GM19351 (cell line): ENCODE results near the gene IER3IP1.
"Not testable (repeated sequence)": the region's sequence is repeated elsewhere in the genome, so short reads cannot be mapped to it uniquely, and the experiment has no call there.

Experiments used
- ATAC-seq: cut with Tn5 transposase; IDR thresholded peaks from one replicate; pipeline ENCODE4 v1.9.1; 2021; ENCODE audit warnings: mild to moderate bottlenecking, moderate library complexity; ENCODE audit not compliant: unreplicated experiment

Gene IER3IP1, protein sequence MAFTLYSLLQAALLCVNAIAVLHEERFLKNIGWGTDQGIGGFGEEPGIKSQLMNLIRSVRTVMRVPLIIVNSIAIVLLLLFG

DNA sequence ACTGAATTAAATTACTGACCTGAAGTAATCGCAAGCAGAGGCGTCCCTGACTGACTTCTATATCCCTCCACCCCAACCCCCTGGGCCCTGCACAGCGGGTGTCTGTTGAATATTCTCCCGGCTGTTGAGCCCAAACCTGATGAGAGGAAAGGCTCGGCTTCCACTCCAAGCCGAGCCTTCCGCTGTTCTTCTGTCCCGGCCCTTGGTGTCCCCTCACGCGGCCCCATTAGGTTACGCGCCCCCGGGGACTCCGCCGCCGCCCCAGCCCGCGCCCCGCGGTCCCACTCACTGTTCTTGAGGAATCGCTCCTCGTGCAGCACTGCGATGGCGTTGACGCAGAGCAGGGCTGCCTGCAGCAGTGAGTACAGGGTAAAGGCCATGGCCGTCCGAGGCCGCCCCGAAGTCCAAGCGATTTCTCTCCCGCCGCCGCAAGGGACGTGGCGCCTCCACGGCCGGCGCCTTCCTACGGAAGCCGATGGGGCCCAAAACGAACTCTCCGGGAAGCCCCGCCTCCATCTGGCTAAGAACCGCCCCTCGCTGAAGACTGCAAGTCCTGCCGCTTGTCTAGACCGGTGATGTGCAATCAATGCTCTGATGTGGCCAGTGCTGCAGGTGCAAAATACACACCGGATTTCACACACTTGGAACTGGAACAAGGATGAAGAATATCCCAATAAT is at the start of gene IER3IP1:
IER3IP1 (minus strand) TSS at position 467 of the 678 bp plus-strand sequence; CDS start at position 380, 87 bp downstream.
- ATAC-seq = peak; percentile 83

DNA sequence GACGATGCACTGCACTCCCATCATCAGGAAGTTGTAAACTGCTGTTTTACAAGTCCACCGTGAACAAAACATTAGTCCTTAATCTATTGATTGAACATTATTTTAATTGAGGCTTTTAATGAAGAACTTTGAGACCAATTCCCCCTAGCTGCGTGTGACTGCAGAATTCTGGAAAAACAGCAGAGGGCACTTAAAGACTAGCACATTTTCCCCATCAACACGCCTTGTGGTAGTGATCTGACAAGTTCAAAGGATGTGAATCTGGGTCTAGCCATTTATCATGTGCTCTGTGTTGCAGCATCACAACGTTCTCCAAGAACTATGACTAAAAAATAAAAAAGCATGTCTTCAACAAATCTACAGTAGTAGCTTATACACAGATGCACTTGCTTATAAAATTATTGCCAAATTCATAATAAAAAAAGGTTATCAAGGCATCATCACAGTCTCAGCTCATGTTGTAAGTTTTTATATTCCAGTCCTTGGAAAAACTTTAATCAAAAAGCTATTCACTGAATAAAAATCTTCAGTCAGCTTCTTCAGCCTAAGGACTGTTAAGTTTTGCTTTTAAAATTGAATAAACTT is 39.5 kb upstream of the IER3IP1 start:
- ATAC-seq = no peak

DNA sequence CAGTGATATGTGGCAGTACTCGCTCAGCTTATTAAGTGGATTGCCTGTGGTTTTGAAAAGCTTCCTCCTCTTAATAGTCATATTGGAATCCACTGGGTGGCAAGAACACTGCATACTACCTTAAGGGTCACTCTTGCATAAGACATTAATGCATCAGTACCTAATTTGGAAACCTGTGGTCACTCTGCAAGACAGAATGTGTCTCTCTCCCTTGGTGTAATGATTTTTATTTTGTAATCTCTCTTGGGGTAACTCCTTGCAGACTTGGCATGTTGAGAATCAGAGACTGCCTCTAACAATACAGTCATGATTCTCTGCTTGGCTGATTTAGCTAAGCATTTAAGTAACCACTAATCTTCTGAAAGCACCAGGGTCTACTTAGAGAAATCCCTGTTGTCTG is 33.0 kb upstream of the IER3IP1 start:
- ATAC-seq = no peak

DNA sequence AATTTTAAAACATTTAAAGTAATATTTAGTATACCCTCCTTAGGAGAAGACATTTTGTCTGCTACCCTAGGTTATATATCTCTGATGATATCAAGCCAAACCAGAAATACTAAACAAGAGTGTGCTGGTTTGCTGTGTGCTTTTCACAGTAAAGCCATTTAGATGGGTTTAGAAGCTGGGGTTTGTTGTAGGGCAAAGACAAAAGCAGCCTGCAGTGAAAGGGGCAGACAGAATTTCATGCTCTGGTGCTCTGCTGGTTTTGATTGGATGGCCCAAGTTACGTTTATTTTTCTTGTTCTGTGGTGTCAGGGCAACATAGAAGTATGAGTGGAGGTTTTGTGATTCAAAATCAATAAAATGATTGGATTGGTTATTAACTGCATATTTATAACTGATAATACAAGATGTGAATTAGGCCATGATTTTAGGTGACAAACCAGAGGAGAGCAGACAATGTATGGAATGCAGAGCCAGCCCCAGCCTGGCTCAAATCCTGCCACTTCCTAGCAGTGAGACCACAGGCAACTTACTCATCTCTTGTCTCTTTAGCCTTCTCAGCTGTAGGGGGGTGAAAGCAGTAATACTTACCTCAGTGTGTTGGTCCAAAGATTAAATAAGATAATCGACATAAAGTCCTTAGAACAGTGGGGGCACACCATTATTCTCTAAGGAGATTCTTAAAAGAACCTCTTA is 30.9 kb upstream of the IER3IP1 start:
- ATAC-seq = no peak

DNA sequence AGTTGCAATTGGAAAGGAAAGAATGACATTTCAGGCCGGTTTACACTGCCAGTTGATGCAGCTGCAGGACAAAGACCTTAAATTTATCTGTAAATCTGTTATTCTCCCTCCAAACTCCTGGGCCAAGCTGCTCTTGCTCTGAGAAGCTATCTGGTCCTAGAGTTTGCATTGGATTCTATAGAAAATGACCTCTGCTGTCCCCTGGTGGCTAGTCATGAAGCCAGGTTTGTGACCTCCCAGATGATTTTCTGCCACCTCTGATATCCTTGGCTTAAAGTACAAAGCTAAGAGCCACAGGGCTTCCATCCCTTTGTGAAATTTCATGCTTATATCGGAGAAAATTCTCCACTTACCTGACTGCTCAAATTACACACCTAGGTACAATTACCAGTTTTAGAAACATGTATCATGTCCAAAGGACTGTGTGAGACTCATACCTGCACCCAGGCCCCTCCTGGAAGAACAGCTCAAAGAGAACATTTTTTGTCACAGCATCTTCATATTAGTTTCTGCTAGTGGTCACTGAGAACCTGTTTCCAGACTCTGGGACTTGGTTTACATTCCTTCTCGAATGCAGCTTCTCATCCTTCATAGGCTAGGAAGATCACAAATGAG is 28.9 kb upstream of the IER3IP1 start:
- ATAC-seq = peak; percentile 39

DNA sequence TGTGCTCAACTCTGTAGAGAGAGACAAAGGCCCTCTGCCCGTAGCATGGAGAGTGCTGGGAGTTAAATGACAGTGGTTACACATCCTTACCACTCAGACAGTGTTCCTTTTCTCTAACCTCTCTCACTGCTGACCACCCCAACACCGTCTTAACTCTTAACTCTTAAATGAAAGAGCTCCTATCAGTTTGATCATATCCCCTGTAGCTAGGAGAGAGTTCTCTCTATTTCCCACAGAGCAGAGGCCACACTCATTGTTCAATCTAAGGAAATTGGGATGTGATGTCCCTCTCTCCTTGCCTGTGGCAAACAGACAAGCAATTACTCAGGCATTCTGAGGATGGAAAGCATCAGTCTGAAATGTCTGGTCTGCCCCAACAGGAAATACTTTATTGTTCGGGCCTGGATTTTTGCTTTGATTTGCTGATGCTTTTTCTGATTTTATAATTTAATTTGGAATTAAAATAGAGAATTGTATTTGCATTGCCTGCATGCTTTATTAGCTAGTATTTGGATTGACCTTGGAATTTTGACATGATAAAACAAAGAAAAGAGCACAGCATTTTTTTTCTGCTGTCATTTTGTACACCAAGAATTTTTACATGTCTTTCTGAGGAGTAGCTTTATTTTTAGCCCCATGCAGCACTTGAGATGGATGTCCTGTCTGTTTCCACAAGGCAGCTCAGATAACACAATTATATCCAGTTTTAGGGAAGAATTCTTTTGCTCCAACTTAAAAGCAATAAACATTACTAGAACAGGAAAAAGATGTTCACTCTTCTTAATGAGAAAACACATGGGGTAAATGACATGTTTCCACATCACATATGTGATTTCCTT is 27.7 kb upstream of the IER3IP1 start:
- no peak for ATAC-seq

DNA sequence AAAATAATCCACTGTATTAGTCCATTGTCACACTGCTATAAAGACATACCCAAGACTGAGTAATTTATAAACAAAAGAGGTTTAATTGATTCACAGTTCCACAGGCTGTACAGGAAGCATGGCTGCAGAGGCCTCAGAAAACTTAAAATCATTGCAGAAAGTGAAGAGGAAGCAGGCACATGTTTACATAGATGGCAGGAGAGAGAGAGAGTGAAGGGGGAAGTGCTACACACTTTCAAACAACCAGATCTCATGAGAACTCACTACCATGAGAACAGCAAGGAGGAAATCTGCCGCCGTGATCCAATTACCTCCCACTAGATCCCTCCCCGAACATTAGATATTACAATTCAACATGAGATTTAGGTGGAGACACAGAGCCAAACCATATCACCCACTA is 19.8 kb upstream of the IER3IP1 start:
- not testable (repeated sequence) for ATAC-seq

DNA sequence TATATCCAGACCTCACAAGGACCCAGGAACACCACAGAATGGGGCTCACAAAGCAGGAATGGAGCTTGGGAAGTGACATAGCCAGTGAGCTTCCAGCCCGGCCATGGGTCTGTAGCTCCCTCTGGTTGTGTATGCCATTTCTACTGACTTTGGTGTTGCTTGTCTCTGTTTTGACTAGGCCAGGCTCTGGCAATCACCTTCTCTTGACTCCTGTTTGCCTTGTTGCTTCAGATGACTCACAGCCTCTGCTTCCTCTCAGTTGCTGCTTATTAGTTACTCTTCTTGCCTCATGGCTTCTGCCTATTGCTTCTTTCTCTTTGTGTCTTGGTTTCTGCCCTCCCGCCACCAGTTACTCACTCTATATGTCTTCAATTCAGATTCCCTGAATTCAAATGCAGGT is 15.8 kb upstream of the IER3IP1 start:
- no peak for ATAC-seq

DNA sequence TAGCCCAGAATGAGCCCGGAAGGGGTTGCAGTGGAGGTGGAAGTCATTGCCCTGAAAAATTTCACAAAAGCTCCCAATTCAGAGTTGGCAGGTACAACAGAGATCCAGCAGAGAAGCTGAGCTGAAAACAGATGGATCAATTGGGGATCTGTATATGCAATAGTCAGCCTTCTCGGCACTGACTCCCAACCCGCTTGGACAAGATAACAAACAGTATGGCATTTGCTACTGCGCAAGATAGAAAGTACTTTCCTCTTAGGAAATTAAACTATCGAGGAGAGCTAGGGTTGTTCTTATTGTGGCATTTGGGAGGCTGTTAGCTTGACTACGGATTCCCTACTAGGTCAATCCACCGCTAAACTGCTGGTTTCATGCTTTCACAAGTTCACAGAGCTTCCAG is 11.6 kb upstream of the IER3IP1 start:
- ATAC-seq = no peak

DNA sequence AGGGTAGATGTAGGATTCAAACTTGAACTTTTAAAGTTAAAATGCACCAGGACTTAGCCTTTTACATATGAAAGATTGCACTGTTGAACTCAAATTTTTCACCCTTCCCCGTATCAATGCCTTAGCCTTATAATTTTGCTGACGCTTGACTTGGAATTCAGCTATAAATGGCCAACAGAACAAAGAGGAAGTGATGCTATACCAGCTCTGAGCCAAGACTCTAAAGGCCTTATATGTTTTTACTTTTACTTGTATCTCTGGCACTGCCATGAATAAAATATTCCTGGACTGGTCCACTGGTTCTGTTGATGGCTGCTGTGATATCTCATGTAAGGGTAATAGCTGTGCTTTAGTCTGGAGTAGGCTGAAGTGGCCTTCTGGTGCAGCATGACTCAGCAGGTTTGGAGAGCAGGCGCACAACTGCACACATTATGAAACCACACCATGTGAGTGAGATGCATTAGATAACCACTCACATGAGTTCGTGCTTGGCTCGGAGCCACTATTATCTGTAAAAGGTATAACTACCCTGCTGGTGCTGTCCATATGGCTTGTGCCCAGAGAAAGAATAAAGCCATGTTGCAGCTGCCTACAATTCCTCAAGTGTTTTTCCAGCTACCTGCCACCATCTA is 8.4 kb upstream of the IER3IP1 start:
- no peak for ATAC-seq

DNA sequence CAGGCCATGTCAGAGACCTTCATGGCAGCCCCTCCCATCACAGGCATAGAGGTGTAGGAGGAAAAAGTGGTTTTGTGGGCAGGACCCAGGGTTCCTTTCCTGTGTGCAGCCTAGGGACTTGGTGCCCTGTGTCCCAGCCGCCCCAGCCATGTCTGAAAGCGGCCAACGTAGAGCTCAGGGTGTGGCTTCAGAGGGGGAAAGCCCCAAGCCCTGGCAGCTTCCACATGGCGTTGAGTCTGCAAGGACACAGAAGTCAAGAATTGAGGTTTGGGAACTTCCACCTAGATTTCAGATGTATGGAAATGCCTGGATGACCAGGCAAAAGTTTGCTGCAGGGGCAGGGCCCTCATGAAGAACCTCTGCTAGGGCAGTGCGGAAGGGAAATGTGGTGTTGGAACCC is 6.0 kb upstream of the IER3IP1 start:
- not testable (repeated sequence) for ATAC-seq

DNA sequence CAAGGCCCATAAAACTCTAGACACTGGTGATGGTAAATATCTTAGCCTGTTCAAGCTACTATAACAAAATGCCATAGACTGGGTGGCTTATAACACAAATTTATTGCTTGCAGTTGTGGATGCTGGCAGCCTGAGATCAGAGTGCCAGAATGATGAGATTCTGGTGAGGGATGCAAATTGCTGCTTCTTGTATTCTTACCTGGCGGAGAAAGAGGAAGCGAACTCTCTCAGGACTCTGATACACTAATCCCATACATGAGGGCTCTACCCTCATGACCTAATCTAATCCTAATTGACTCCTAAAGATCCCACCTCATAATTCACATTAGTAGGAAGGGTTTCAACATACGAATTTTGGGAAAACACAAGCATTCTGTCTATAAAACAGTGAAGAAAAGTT is 4.6 kb upstream of the IER3IP1 start:
- ATAC-seq = no peak

DNA sequence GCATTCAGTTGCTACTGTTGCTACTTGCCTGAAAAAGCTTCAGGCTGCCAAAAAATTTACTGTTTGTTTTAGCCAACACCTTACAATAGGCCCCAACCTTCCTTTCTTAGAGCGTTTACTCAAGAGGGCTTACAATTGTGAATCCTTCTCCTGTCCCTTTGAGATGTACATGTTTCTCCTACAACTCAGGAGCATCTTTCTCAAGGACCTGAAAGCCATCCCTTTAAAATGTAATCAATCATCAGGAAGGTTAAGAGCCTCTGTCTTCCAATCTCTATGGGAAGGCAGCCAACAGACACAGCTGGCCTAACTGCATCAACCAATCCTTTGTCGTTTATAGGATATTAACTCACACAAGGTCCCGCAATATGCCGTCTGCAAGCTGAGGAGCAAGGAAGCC is 3.4 kb upstream of the IER3IP1 start:
- no peak for ATAC-seq

DNA sequence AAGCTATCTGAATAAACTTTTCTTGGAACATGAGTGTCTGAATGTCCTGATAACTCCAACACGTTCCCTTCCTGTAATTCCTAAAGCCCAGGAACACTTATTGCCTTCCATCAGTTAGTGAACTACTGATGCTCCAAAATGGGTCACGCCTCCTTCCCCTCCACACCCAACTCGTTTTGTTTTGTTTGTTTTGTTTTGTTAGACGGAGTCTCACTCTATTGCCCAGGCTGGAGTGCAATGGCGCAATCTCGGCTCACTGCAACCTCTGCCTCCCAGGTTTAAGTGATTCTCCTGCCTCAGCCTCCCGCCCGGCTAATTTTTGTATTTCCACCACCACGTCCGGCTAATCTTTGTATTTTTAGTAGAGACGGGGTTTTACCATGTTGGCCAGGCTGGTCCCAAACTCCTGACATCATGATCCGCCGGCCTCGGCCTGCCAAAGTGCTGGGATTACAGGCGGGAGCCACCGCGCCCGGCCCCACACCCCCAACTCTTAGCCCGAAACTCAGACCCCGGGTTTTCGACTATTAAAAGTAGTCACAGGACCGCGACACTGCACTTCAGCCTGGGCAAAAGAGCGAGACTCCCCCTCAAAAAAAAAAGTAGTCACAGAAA is 774 bp downstream of the IER3IP1 start:
- ATAC-seq = peak; percentile 17

DNA sequence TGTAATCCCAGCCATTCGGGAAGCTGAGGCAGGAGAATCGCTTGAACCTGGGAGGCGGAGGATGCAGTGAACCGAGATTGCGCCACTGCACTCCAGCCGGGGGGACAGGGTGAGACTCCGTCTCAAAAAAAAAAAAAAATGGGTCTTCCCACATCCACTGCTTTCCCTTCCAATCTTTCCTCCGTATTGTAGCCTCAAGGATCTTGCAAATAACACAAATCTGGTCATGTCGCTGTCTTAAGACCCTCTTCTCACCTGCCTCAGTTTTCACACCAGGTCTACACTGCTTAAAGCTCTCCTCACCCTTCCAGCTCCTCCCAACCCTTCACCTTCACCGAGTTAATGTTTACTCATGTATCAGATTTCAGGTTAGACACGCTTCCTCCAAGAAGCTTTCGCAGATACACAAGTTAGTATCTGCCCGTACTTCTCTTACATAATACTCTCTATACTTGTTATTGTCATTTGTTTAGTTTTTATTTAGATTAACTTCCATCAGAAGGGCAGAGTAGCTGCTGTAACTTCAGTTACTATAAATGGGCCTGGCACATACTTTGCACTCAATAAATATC is 1.5 kb downstream of the IER3IP1 start:
- no peak for ATAC-seq

DNA sequence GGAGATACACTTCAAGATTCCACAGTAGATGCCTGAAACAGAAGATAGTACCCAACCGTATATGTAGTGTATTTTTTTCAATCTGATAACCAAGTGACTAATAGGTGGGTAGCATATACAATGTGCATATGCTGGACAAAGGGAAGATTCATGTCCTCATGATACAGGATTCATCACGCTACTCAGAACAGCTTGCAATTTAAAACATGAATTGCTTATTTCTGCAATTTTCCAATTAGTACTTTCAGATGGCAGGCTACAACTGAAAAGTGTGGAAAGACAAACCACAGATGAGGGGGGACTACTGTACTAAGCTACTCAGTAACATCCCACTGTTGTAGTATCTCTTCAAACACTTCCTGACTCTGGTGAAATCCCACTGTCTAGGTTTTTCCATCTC is 3.7 kb downstream of the IER3IP1 start:
- ATAC-seq = no peak

DNA sequence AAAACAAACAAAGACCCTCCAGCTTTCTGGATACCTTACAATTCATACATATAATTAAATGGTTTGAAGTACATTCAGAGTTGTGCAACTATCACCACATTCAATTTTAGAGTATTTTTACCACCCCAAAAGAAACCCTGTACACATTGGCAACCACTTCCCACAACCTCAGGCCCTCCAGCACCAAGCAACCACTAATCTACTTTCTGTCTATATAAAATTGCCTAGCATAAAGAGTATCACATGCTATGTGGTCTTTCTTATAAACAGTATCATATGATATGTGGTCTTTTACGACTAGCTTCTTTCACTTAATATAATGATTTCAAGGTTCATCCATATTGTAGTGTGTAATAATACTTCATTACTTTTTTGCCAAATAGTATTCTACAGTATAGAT is 7.3 kb downstream of the IER3IP1 start:
- no peak for ATAC-seq

DNA sequence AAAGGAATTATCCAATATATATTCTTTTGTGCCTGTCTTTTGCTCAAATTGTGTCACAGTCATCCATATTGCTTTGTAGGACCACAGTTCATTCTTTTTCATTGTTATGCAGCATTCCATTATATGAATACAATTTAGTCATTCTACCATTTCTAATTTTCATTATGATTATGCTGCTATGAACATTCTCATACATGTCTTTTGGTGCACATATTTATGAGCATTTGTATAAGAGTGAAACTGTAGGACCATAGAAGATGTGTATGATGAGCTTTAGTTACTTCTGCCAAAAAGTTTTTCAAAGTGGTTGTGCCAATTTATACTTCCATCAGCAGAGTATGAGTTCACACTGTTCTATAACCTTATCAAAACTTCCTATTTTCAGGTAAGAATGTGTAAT is 7.7 kb downstream of the IER3IP1 start:
- ATAC-seq = no peak

DNA sequence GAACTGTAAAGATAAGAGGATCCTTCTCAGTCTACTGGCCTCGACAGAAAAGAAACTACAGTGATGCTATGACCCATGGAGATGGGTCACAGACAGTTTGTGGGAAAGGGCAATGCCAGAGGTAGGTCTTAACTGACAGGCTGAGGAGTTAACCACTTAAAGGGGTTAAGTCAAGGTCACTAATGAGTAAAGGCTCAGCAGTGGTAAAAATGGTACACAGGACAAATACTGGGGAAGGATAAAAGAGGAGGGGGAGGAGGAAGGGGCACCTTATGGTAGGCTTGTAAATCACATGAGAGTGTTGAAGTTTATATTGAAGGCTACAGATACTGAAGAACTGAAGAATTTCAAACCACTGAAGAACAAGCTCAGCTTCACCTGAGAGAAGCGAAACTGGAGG is 9.9 kb downstream of the IER3IP1 start:
- ATAC-seq = no peak

DNA sequence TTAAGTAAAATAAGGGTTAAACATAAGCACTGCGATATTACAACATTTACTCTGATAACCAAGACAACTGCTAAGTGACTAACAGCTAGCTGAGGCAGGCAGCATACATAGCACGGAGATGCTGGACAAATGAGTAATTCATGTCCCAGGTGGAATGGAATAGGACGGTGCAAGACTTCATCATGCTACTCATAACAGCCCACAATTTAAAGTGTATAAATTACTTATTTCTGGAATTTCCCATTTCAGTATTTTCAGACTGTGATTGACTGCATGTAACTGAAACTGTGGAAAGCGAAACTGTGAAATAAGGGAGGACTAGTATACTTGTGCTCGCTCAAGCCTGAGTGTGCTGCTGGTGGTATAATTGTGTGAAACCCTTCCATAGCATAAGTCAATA is 12.9 kb downstream of the IER3IP1 start:
- ATAC-seq = peak; percentile 89
